HEK293T (cell line): Measurements from ENCODE around the gene DLG2.

Experiments used
- ARNT ChIP-seq: fragments of 450-650 bp; IDR thresholded peaks from 2 replicates; pipeline ENCODE4 v1.6.1; 2017; ENCODE audit warnings: mild to moderate bottlenecking
- BHLHE40 ChIP-seq: fragments of 450-650 bp; IDR thresholded peaks from 2 replicates; pipeline ENCODE4 v1.6.1; 2016; ENCODE audit warnings: mild to moderate bottlenecking, moderate library complexity, borderline replicate concordance
- FOXA1 ChIP-seq: fragments of 450-650 bp; IDR thresholded peaks from 2 replicates; pipeline ENCODE4 v1.6.1; 2016; ENCODE audit warnings: mild to moderate bottlenecking
- FOXK2 ChIP-seq: fragments of 450-650 bp; IDR thresholded peaks from 2 replicates; pipeline ENCODE4 v1.6.1; 2016; ENCODE audit warnings: mild to moderate bottlenecking
- FOXM1 ChIP-seq: fragments of 450-650 bp; IDR thresholded peaks from 2 replicates; pipeline ENCODE4 v1.6.1; 2017; ENCODE audit warnings: mild to moderate bottlenecking, borderline replicate concordance
- NFRKB ChIP-seq: fragments of 450-650 bp; IDR thresholded peaks from 2 replicates; pipeline ENCODE4 v1.6.1; 2016; ENCODE audit warnings: mild to moderate bottlenecking, moderate library complexity
- PKNOX1 ChIP-seq: fragments of 450-650 bp; IDR thresholded peaks from 2 replicates; pipeline ENCODE4 v1.6.1; 2016
- SP1 ChIP-seq: fragments of 450-650 bp; IDR thresholded peaks from 2 replicates; pipeline ENCODE4 v1.6.1; 2017
- TARDBP ChIP-seq: fragments of 450-650 bp; IDR thresholded peaks from 2 replicates; pipeline ENCODE4 v1.6.1; 2016

- no peak for TF ChIP-seq FOXA1
- no peak for TF ChIP-seq SP1
- TF ChIP-seq NFRKB: no peak
- TF ChIP-seq FOXM1: no peak
- no peak for TF ChIP-seq BHLHE40
- TF ChIP-seq FOXK2: no peak
- no peak for TF ChIP-seq ARNT
- no peak for TF ChIP-seq TARDBP
- no peak for TF ChIP-seq PKNOX1
Observed at GRCh38 chr11:84993386-84993785, 633.8 kb downstream of the DLG2 start.
